OCI-LY1 (cell line): Measurements from ENCODE around the gene KATNAL1.

Source experiments
- CTCF ChIP-seq: fragments of 200-600 bp; sonication (generic), shearing (Covaris generic); IDR thresholded peaks from 2 replicates; pipeline ENCODE4 v1.5.1; 2017; ENCODE audit warnings: mild to moderate bottlenecking, antibody characterized with exemption, low read length, moderate library complexity, mixed read lengths
- EZH2 ChIP-seq: fragments of 200-600 bp; sonication (generic), shearing (Covaris generic); IDR thresholded peaks from 2 replicates; pipeline ENCODE4 v1.8.0; 2017; ENCODE audit warnings: borderline replicate concordance, mixed run types, mild to moderate bottlenecking, antibody characterized with exemption, low read length, moderate library complexity, mixed read lengths

GRCh38 chr13:30163441-30163840 lies 143.9 kb downstream of the KATNAL1 start:
- TF ChIP-seq CTCF (no peak), EZH2 (no peak)
